Upper lobe of left lung (tissue), 4 donors: Measurements from ENCODE around the gene PTEN.

Experiments used
- EP300 ChIP-seq, 4 donors: sonication (generic); formaldehyde crosslinking; IDR thresholded peaks; one replicate each; pipeline ENCODE4 v1.5.1; 2017; ENCODE audit warnings: antibody characterized with exemption in 4 of 4, control low read depth in 2 of 4
- POLR2A ChIP-seq, 4 donors: fragments of 450-650 bp; IDR thresholded peaks; one replicate each; pipeline ENCODE4 v1.5.1; 2016 to 2017; ENCODE audit warnings: antibody characterized with exemption in 4 of 4, mild to moderate bottlenecking in 2 of 4
- POLR2AphosphoS5 ChIP-seq, 2 donors: sonication (generic); formaldehyde crosslinking; IDR thresholded peaks; one replicate each; pipeline ENCODE4 v1.5.1; 2017; ENCODE audit warnings: antibody characterized with exemption in 2 of 2
- TF ChIP-seq, protein P1 (sequence below), 6 experiments: fragments of 450-650 bp in 4 of 6; fragments of 200-600 bp in 2 of 6; sonication (generic) in 2 of 6; IDR thresholded peaks; one replicate each; pipeline ENCODE4 v1.5.1; 2016 to 2019; ENCODE audit warnings: antibody characterized with exemption in 6 of 6

DNA sequence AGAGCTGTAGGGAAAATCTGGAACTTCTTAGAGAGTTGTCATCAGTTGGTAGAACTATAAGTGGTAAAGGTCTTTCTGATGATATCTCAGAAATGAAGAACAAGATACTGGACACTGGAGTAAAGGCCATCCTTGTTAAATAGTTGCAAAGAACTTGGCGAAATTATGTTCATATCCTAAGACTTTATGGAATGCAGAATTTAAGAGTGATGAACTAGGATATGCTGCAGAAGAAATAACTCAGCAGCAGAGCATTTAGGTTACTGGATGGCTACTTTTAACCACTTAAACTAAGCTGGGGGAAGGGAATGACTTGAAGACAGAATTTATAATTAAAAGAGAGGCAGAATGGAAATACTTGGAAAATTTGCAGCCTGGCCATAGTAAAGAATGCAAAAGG is 23.7 kb downstream of the PTEN start:
- TF ChIP-seq, protein P1, sequence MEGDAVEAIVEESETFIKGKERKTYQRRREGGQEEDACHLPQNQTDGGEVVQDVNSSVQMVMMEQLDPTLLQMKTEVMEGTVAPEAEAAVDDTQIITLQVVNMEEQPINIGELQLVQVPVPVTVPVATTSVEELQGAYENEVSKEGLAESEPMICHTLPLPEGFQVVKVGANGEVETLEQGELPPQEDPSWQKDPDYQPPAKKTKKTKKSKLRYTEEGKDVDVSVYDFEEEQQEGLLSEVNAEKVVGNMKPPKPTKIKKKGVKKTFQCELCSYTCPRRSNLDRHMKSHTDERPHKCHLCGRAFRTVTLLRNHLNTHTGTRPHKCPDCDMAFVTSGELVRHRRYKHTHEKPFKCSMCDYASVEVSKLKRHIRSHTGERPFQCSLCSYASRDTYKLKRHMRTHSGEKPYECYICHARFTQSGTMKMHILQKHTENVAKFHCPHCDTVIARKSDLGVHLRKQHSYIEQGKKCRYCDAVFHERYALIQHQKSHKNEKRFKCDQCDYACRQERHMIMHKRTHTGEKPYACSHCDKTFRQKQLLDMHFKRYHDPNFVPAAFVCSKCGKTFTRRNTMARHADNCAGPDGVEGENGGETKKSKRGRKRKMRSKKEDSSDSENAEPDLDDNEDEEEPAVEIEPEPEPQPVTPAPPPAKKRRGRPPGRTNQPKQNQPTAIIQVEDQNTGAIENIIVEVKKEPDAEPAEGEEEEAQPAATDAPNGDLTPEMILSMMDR (IDR thresholded peaks at IDR 0.05), result no peak
- TF ChIP-seq POLR2A (IDR thresholded peaks at IDR 0.05) (no peak), EP300 (IDR thresholded peaks at IDR 0.05) (no peak), POLR2AphosphoS5 (IDR thresholded peaks at IDR 0.05) (no peak)
